Colonic mucosa (tissue), 4 donors: ENCODE measurements around the gene SRPRA. TPM values are rescaled to one million over a fixed set of nuclear protein-coding genes. Genes with fewer than 3 reads are reported as not detected.
A peak's percentile ranks its signal among the peaks of the same experiment; 100 is the strongest.

Experiments used
- DNase-seq: peaks from one replicate; pipeline ENCODE4 v3.0.0-alpha.2; 2020
- H3K27ac ChIP-seq: fragments of 200-600 bp; one replicate; pipeline ENCODE4 v1.8.0; 2021
- H3K27me3 ChIP-seq: fragments of 200-600 bp; one replicate; pipeline ENCODE4 v1.8.0; 2021
- H3K36me3 ChIP-seq: fragments of 200-600 bp; one replicate; pipeline ENCODE4 v1.8.0; 2021
- H3K4me1 ChIP-seq: fragments of 200-600 bp; one replicate; pipeline ENCODE4 v1.8.0; 2021; ENCODE audit warnings: mild to moderate bottlenecking
- H3K4me3 ChIP-seq: fragments of 200-600 bp; one replicate; pipeline ENCODE4 v1.8.0; 2021
- H3K9ac ChIP-seq, 2 donors: one replicate each; pipeline ENCODE4 v1.7.0; 2013; ENCODE audit warnings: control low read depth in 2 of 2, low read depth in 2 of 2, low read length in 2 of 2
- H3K9me3 ChIP-seq: fragments of 200-600 bp; one replicate; pipeline ENCODE4 v1.8.0; 2021
- CTCF ChIP-seq: fragments of 200-600 bp; IDR thresholded peaks from one replicate; pipeline ENCODE4 v1.8.0; 2022; ENCODE audit warnings: antibody characterized with exemption, mild to moderate bottlenecking
- intact Hi-C: fragments of 100-400 bp; cut with DNase I; formaldehyde crosslinking; loops from one replicate; pipeline ENCODE4 v1.14.1; 2022
- total RNA-seq, 2 donors: library from RNA; stranded (reverse); fragmentation: NEBNext Ultra II Directional in 1 of 2; extraction: Animal tissue kit (Norgen Biotek cat#: 25700) in 1 of 2; gene quantifications; one replicate each; pipeline ENCODE4 v1.2.1, GENCODE V29; 2021
- donor health status: healthy.
- donor health status: DM: no; HTN: no; CAD: no.
- donor health status: DM: no; HTN: no; CAD: no.

SRPRA gene
- total RNA-seq, 2 donors from 2014 or later, result 75.8 to 102 TPM

- intact Hi-C loops, result no loop called here
- H3K36me3 ChIP-seq, result no peaks in the 10 kb centered on the region
- peak; percentile 54 for DNase-seq
- no peak for TF ChIP-seq CTCF
- H3K4me1 ChIP-seq, result no peaks in the 10 kb centered on the region
- H3K9me3 ChIP-seq, result no peaks in the 10 kb centered on the region
- H3K9ac ChIP-seq, result peak overlapping the region in 1 of 2 donors; percentile 26
- no peaks in the 10 kb centered on the region for H3K27me3 ChIP-seq
- H3K27ac ChIP-seq, result no peak overlapping the region
- H3K4me3 ChIP-seq, result no peak overlapping the region
Measured at GRCh38 chr11:126219547-126219946, 49.1 kb downstream of the SRPRA start.

- no peaks in the 10 kb centered on the region for H3K36me3 ChIP-seq
- H3K4me3 ChIP-seq, result no peak overlapping the region
- no peak for DNase-seq
- no peak overlapping the region for H3K27ac ChIP-seq
- intact Hi-C loops, result no loop called here
- H3K27me3 ChIP-seq, result no peaks in the 10 kb centered on the region
- H3K4me1 ChIP-seq, result no peaks in the 10 kb centered on the region
- TF ChIP-seq CTCF, result no peak
- H3K9ac ChIP-seq, result peak overlapping the region in 1 of 2 donors; percentile 21
- no peaks in the 10 kb centered on the region for H3K9me3 ChIP-seq
Measured at GRCh38 chr11:126217491-126217890, 51.2 kb downstream of the SRPRA start.

GRCh38 chr11:126216526-126217305, 52.0 kb downstream of the SRPRA start:
- TF ChIP-seq CTCF, result no peak
- no peak overlapping the region for H3K27ac ChIP-seq
- H3K4me1 ChIP-seq, result no peaks in the 10 kb centered on the region
- intact Hi-C loops, result no loop called here
- H3K9ac ChIP-seq, result no peak overlapping the region
- no peak overlapping the region for H3K4me3 ChIP-seq
- H3K36me3 ChIP-seq, result no peaks in the 10 kb centered on the region
- DNase-seq, result no peak
- H3K27me3 ChIP-seq, result no peaks in the 10 kb centered on the region
- H3K9me3 ChIP-seq, result no peaks in the 10 kb centered on the region

GRCh38 chr11:126214841-126215240, 53.9 kb downstream of the SRPRA start:
- DNase-seq, result peak; percentile 78
- intact Hi-C loops, result loop anchor here (5.0 kb wide), 1 partner anchor 52 kb away; the partner anchor contains the start of genes FOXRED1 and SRPRA
- peak overlapping the region in 1 of 2 donors; percentile 16 for H3K9ac ChIP-seq
- H3K4me3 ChIP-seq, result peak overlapping the region; percentile 8
- H3K36me3 ChIP-seq, result no peaks in the 10 kb centered on the region
- no peaks in the 10 kb centered on the region for H3K27me3 ChIP-seq
- H3K9me3 ChIP-seq, result no peaks in the 10 kb centered on the region
- H3K27ac ChIP-seq, result peak overlapping the region; percentile 70
- peaks cover 3% of the 10 kb centered on the region for H3K4me1 ChIP-seq
- TF ChIP-seq CTCF, result no peak

- peak overlapping the region; percentile 8 for H3K4me3 ChIP-seq
- peaks cover 3% of the 10 kb centered on the region for H3K4me1 ChIP-seq
- H3K36me3 ChIP-seq, result no peaks in the 10 kb centered on the region
- H3K27me3 ChIP-seq, result no peaks in the 10 kb centered on the region
- intact Hi-C loops, result loop anchor here (5.0 kb wide), 1 partner anchor 53 kb away; the partner anchor contains the start of genes FOXRED1 and SRPRA
- H3K9ac ChIP-seq, result no peak overlapping the region
- TF ChIP-seq CTCF, result no peak
- H3K9me3 ChIP-seq, result no peaks in the 10 kb centered on the region
- DNase-seq, result peak; percentile 40
- H3K27ac ChIP-seq, result peak overlapping the region; percentile 70
Measured at GRCh38 chr11:126214441-126214840, 54.3 kb downstream of the SRPRA start.

Other genes with a start within 250 kb of the SRPRA start
- 10 to 100 TPM in 1 of 2 donors, 1 to 10 TPM in 1; 2.3 to 10.5 TPM for gene CDON, start 206.0 kb downstream of the SRPRA start, total RNA-seq
- gene RPUSD4, start 57.2 kb downstream of the SRPRA start, total RNA-seq, result 10 to 100 TPM; 14.4 to 25.1 TPM
- gene FAM118B, start 57.1 kb downstream of the SRPRA start, total RNA-seq, result 10 to 100 TPM; 57.9 to 58.3 TPM
- 10 to 100 TPM; 19.9 to 63.4 TPM for gene FOXRED1, start 259 bp upstream of the SRPRA start, total RNA-seq
- gene TIRAP, start 14.2 kb upstream of the SRPRA start, total RNA-seq, result 10 to 100 TPM; 16.4 to 17.8 TPM
- gene DCPS, start 35.2 kb upstream of the SRPRA start, total RNA-seq, result 10 to 100 TPM; 17.2 to 31.1 TPM
- gene ST3GAL4, start 86.8 kb upstream of the SRPRA start, total RNA-seq, result 100 to 1,000 TPM; 123 to 304 TPM